ENCODE data around the gene IL23A. TPM values are rescaled to one million over a fixed set of nuclear protein-coding genes. Genes with fewer than 3 reads are reported as not detected.
"Not testable (repeated sequence)": the region's sequence is repeated elsewhere in the genome, so short reads cannot be mapped to it uniquely, and the experiment has no call there.

The IL23A gene
- total RNA-seq, 1 experiment from 2014 or later = 5.3 TPM

DNA sequence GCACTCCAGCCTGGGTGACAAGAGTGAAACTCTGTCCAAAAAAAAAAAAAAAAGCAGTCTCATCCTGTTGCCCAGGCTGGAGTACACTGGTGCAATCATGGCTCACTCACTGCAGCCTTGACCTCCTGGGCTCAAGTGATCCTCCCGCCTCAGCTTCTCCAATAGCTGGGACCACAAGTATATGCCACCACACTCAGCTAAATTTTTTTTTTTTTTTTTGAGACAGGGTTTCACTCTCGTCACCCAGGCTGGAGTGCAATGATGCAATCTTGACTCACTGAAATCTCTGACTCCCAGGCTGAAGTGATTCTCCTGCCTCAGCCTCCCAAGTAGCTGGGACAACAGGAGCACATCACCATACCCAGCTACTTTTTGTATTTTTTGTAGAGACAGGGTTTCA lies 17.7 kb upstream of the IL23A start:
- in situ Hi-C loops (cut with HindIII; ENCODE audit: low sequenced_read_pairs) = no loop called here
- DNase-seq (ENCODE audit: low spot score) = no peak

DNA sequence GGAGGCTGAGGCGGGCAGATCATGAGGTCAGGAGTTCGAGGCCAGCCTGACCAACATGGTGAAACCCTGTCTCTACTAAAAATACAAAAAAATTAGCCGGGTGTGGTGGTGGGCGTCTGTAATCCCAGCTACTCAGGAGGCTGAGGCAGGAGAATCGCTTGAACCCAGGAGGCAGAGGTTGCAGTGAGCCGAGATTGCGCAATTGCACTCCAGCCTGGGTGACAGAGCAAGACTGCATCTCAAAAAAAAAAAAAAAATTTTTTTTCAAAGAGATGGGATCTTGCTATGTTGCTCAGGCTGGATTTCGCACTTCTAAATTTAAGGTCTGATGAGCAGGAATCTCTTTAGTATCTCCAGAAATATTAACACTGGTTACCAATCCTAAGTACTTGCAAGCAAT lies 17.1 kb upstream of the IL23A start:
- in situ Hi-C loops (cut with HindIII; ENCODE audit: low sequenced_read_pairs); DNase-seq (ENCODE audit: low spot score): not testable (repeated sequence)

DNA sequence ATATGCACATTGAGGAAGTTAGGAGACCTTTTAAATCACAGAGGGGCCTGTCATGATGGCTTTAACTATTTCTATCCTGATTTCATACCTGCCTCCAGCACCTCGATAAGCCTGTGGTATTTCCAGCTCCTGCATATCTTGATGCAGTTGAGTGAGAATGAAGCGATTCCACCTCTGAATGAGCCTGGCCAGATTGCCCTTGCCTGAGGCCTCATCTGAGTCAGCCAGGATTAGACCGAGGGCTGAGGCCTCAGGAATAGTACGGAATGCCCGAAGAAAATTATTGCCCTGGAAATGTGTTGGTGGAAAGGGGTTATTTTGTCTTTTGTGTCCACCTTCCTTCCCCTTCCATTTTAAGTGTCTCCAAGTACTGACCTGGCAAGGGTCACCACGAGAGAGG lies 14.5 kb upstream of the IL23A start:
- in situ Hi-C loops (cut with HindIII; ENCODE audit: low sequenced_read_pairs) = no loop called here

DNA sequence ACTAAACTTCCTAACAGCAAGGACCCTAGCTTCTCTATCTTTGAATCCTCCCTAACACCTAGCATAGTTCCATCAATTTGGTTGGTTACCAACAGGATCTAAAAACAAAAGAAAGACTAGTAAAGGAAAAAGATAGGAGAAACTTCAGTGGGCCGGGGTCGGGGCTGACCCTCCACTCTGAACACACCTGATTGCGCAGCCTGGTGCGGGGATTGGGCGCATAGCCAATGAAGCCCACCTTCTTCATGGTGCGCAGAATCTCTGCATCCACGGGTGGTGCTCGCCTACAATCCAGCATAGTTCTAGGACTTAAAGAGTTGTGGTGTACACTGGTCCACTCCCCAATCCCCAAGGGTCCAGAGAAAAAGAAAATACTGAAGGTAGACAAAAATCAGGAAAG lies 12.6 kb upstream of the IL23A start:
- in situ Hi-C loops (cut with HindIII; ENCODE audit: low sequenced_read_pairs) = no loop called here
- no peak for DNase-seq (ENCODE audit: low spot score)

More for the DNA sequence above, 14.5 kb upstream of the IL23A start:
- DNase-seq (ENCODE audit: low spot score) = no peak

DNA sequence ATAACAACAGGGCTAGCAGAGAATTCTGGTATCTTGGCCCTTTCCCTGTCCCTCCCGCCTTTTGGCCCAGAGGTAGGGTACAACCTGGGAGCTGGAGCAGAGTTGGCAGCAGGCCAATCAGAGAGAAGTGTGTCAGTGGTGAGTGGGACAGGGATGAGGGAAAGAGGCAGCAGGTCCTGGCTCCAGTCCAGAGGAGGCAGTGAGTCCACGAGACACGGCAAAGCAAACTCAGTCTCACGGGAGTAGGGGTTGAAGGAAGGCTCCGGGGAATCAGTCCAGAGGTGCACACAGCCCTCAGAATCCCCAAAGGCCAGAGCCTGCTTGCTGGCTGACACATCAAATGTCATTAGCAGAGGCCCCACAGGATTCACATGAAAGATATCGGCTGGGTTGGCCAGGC lies 12.2 kb upstream of the IL23A start:
- in situ Hi-C loops (cut with HindIII; ENCODE audit: low sequenced_read_pairs) = no loop called here
- DNase-seq (ENCODE audit: low spot score) = peak; percentile 14

DNA sequence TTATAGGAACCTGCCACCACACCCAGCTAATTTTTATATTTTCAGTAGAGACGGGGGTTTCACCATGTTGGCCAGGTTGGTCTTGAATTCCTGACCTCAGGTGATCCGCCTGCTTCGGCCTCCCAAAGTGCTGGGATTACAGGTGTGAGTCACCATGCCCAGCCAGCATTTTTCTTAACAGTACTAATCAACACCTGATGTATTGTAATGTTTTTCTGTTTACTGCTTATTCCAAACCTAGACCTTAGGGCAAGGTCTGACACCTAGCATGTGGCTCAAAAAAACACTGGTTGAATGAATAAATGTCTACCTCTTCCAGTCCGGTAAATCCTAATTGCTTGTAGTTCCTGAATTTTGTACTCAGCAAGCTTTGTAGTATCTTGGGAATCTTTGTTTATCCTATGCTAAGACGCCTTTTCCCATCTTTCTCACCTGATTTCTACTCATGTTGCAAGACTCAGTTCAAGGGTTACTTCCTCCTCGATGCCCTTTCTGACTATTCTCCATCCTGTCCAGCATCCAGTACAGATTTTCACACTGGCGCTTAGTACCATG lies 7.7 kb upstream of the IL23A start:
- in situ Hi-C loops (cut with HindIII; ENCODE audit: low sequenced_read_pairs) = no loop called here
- no peak for DNase-seq (ENCODE audit: low spot score)

DNA sequence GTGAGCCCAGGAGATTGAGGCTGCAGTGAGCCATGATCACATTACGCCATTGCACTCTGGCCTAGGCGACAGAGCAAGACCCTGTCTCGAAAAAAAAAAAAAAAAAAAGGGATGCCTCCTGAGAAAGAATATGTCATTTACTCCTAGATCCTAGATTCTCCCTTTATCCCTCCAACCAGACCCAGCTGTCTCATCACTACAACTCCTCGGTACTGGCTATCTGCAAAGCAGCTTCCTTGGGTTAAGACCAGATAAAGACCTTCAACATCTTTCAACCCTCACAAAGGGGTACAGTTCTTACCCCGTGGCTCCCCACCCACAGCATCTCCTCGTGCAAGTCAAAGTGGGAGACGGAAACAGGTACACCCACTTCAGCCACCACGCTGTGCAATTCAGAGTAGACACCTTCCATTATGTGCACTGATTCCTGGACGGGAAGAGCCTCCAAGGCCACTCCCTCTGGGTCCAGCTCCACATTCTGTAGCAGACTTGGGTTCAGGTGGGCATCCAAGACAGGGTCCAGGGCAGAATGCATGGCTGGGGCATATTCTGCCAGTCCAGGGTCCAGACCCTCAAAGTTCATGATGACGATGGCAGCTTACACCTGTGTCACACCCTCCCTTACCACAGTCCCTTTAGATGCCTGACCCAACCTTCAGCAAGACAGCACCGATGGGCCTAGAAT lies 6.0 kb upstream of the IL23A start:
- in situ Hi-C loops (cut with HindIII; ENCODE audit: low sequenced_read_pairs) = no loop called here
- peak; percentile 8 for DNase-seq (ENCODE audit: low spot score)

DNA sequence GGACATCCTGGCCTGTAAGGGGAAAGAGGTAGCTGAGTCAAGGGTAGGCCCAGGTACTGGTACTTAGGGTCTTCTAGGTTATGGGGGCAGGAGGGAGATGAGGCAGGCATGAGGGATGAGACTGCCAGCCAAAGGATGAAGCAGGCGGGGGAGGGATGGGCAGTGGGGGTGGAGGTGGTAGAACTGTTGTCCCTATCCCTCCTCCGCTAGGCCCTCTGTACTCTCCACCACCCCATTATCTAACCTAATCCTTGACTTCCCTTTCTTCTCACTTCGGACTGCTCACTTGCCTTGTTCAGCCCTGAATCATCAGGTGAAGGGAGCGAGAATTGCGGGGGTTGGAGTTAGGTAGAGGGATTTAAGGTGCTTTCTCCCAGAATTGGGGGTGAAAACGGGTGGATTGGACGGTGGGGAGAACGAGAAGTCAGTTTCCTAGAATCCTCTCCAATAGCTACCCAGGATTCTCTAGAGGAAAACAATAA lies 5.4 kb upstream of the IL23A start:
- DNase-seq (ENCODE audit: low spot score) = no peak
- in situ Hi-C loops (cut with HindIII; ENCODE audit: low sequenced_read_pairs) = no loop called here

DNA sequence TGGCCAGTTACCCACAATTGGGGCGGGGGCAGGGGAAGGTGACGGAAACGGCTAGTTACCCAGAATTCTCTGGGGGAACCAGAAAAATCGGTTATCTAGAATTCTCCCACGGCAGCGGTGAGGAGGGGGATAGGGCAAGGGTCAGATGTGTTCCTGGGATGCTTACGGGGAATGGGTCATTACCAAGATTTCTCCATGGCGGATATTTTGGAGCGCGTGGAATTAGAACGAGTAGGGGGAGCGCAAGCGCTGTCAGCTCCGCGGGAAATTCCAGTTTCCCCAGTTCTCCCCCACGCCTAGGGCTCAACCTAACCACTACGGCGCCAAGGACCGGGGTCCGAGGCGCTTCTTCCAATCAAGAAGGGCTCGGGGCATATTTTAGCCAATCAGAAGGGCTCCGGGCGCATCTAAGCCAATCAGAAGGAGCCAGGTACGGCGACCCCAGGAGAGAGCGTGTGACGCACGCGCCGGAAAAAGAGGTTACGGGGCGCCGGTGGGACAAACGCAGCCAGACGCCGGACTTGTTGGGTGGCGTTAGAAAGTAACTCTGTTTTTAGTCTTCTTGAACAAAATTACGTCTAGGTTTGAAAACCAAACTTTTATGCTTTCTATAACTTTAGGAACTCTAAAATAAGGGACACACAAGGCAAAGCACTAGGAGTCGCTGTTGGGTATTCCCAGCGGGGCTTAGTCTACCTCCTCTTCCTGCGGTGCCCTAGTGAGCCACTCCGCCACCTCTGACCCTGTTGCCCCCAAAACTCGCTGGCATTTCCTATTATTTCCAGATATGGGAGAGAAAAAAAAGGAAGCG lies 4.8 kb upstream of the IL23A start, which contains the start of gene PAN2:
TSS of gene PAN2 (minus strand) at position 322 of the 811 bp plus-strand sequence. CDS start 906 bp downstream, outside the sequence.
- in situ Hi-C loops (cut with HindIII; ENCODE audit: low sequenced_read_pairs) = no loop called here
- DNase-seq (ENCODE audit: low spot score) = peak; percentile 98

DNA sequence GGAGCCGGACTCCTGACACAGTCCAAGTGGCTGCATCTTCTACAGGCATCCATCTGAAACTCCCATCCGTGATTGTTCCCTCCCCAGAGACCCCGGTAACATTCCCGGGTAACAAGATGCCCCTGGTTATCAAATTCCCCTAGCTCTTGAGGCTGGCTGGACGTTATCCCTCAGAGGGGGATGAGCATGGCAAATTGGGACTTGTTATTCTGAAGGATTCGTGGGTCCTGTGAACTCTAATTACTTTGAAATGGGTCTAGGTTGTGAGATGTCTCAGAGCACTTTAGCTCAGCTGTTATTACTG lies 4.2 kb upstream of the IL23A start:
- peak; percentile 9 for DNase-seq (ENCODE audit: low spot score)
- in situ Hi-C loops (cut with HindIII; ENCODE audit: low sequenced_read_pairs) = no loop called here

DNA sequence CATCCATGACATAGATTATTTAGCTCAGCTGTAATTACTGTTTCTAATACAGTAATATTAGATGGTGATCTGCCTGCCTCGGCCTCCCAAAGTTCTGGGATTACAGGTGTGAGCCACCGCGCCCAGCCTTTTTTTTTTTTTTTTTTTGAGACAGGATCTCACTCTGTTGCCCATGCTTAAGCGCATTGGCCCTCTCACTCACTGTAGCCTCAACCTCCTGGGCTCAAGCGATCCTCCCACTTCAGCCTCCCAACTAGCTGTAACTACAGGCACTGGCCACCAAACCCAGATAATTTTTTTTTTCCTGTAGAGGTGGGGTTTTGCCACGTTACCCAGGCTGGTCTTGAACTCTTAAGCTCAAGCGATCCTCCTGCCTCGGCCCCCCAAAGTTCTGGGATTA lies 3.2 kb upstream of the IL23A start:
- DNase-seq (ENCODE audit: low spot score); in situ Hi-C loops (cut with HindIII; ENCODE audit: low sequenced_read_pairs): not testable (repeated sequence)

DNA sequence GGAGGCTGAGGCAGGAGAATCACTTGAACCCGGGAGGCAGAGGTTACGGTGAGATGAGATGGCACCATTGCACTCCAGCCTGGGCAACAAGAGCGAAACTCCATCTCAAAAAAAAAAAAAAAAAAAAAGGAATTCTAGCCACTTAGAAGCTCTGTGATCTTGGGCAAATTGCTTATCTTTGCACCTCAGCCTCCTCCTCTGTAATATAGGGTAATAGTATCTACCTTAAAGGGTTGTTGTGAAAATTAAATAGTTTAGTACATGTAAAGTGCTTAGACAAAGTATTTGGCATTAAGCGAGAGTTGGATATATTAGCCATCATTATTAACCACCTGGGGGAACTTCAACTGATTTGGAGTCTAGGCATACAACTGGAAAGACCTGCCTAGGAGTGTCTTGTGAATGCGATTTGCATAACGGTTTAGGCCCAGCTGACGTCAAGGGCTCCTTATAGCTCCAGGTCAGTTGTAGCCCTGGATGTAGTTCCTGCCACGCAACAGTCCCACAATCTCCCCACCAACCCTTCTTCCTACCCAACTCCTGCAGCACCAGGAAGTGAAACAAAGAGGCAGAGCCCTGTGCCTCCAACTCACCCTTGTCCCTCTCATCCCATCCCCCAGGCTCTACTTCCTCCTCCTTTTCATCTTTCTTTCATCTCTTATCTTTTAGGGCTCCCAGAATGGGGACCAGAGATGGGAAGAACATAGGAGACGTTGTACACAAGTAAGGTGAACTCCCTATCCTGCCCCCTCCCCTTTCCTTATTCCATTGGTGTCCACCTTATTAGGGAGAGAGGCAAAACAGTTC lies 2.1 kb upstream of the IL23A start:
- in situ Hi-C loops (cut with HindIII; ENCODE audit: low sequenced_read_pairs) = no loop called here
- DNase-seq (ENCODE audit: low spot score) = no peak

DNA sequence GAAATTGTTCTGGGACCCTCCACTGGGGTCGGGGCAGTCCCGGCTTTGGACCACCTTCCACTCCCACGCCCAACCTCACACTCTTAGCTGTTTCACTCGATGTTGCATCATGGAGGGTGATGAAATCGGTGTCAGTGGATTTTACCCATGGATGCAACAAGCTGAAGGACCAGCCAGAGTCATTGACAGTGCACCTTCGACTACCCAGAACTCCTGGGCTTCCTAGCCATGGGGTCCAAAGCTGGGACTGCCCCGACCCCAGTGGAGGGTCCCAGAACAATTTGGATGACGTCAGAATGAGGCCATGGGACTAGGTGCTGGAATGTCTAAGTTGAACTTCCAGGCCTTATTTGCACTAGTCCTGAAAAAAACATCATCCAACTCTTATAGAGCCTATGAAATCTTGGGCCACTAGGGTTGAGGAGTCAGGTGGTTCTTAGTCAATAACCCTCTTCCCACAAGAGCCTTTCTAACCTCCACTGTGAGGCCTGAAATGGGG lies 882 bp upstream of the IL23A start:
- in situ Hi-C loops (cut with HindIII; ENCODE audit: low sequenced_read_pairs) = no loop called here

DNA sequence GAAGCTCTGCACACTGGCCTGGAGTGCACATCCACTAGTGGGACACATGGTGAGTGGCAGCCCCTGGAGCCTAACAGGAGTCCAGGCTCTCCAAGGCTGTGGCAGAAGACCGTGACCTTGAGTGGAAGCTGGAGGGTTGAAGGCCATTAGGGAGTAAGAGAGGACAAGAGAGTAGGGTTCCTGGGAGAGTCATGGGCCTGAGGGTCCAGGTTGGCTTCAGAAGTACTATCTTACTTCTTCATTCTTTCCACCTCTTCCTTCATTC lies 406 bp downstream of the IL23A start:
- in situ Hi-C loops (cut with HindIII; ENCODE audit: low sequenced_read_pairs) = no loop called here

More for the DNA sequence above, 882 bp upstream of the IL23A start:
- no peak for DNase-seq (ENCODE audit: low spot score)

DNA sequence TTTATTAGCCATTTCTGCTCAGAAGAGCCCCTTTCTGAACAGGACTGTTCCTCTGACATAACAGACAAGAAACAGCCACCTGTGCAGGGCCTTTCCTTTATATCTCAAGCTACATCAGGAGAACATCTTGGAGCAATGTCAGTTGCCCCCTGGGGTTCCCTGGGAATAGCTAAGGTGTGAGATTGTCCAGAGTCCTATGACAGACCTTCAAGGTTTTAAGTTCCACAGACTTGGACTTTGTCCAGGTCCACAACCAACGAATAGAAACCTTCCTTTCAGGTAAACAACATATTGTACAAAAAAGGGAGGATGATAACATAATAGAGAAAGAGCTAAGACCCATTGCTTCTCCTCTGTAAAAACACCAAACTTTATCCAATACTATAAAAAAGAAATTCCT lies 2.9 kb downstream of the IL23A start:
- in situ Hi-C loops (cut with HindIII; ENCODE audit: low sequenced_read_pairs) = no loop called here
- no peak for DNase-seq (ENCODE audit: low spot score)

More for the DNA sequence above, 406 bp downstream of the IL23A start:
- DNase-seq (ENCODE audit: low spot score) = no peak

DNA sequence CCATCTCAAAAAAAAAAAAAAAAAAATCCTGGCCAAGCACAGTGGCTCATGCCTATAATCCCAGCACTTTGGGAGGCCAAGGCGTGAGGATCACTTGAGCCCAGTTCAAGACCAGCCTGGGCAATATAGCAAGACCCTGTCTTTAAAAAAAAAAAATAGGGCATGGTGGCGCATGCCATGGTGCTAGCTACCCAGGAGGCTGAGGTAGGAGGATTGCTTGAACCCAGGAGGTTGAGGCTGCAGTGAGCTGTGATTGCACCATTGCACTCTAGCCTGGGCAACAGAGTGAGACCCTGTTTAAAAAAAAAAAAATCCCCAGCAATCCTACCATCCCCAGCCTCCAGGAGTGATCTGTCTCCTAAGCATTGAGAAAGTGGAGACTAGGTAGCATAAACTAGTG lies 3.6 kb downstream of the IL23A start:
- in situ Hi-C loops (cut with HindIII; ENCODE audit: low sequenced_read_pairs); DNase-seq (ENCODE audit: low spot score): not testable (repeated sequence)

DNA sequence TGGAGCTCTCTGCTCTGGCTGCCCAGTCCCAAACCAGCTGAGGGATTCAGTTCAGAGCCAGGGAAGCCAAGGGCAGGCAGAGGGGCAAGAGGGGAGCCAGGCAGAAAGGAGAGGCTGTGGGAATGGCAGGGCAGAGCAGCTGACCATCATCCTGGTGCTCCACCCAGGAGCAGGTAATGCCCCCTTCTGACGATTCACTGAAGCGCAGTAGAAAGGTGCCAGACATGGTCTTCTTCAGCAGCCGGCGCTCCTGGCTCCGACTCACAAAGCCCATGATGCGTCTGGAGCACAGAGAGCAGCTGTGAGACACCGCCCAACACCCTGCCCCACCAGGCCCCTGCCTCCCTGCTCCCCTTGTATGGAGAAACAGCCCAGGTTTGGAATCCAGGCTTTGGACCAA lies 8.0 kb downstream of the IL23A start:
- in situ Hi-C loops (cut with HindIII; ENCODE audit: low sequenced_read_pairs) = no loop called here
- peak; percentile 53 for DNase-seq (ENCODE audit: low spot score)

DNA sequence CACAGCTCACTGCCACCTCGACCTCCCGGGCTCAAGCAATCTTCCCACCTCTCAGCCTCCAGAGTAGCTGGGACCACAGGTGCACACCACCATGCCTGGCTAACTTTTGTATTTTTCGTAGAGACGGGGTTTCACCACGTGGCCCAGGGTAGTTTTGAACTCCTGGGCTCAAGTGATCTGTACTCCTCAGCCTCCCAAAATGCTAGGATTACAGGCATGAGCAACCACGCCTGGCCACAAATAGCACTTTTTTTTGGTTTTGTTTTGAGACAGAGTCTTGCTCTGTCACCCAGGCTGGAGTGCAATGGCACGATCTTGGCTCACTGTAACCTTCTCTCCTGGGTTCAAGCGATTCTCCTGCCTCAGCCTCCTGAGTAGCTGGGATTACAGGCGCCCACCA lies 8.6 kb downstream of the IL23A start:
- in situ Hi-C loops (cut with HindIII; ENCODE audit: low sequenced_read_pairs); DNase-seq (ENCODE audit: low spot score): not testable (repeated sequence)

DNA sequence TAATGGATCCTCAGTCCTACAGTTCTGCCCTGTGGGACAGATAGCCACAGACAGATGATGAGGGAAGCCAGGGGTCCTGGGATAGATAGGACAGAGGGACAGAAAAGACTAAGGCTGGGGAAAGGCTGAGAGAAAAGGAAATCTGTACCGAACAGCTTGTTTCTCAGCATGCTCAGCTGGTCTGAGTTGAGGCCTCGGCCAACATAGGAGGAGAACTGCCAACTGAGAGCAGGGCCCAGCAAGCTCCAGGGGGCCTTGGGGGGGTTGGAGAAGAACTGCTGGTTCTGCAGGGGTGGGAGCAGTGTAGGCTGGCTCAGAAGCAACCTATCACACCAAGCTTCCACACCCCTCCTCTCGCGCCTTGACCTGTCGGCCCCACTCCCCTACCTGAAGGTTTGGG lies 10.1 kb downstream of the IL23A start:
- DNase-seq (ENCODE audit: low spot score) = peak; percentile 94
- in situ Hi-C loops (cut with HindIII; ENCODE audit: low sequenced_read_pairs) = no loop called here

DNA sequence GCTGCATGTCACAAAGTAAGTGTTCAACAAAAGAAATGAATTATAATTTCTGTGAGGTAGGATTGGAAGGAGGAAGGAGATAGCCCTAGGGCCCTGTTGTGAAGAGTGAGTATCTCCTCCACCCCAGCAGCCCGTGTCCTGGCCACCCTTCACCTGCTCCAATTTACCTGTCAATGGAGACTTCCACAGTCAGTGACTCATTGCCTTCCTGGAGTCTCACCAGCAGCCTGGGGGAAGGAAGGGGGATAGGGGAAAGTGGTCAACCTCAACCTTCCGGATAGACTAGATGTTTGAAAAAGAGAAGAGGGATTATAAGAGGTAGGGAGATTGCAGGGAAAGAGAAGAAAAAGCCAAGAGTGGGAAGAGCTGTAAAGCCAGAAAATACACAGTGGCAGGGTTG lies 12.0 kb downstream of the IL23A start:
- DNase-seq (ENCODE audit: low spot score) = no peak
- in situ Hi-C loops (cut with HindIII; ENCODE audit: low sequenced_read_pairs) = no loop called here

Data from G401 (cell line).